Neural cell (in vitro differentiated cells): ENCODE data around the gene IL21.

Experiments used
- EP300 ChIP-seq: fragments of 450-650 bp; conservative IDR thresholded peaks from 2 replicates; pipeline ENCODE4 v1.6.1; 2014; ENCODE audit warnings: antibody characterized with exemption, mild to moderate bottlenecking, moderate library complexity; ENCODE audit not compliant: poor library complexity, severe bottlenecking
- EZH2 ChIP-seq: fragments of 200-600, 300-800 bp; shearing (Covaris generic), sonication (generic); IDR thresholded peaks from 2 replicates; pipeline ENCODE4 v1.6.1; 2014; ENCODE audit warnings: antibody characterized with exemption, low read length, borderline replicate concordance, mild to moderate bottlenecking; ENCODE audit not compliant: insufficient read depth, poor library complexity, severe bottlenecking
- MXI1 ChIP-seq: fragments of 450-650 bp; conservative IDR thresholded peaks from 2 replicates; pipeline ENCODE4 v1.6.1; 2014; ENCODE audit warnings: antibody characterized with exemption, mild to moderate bottlenecking; ENCODE audit not compliant: poor library complexity, severe bottlenecking
- POLR2AphosphoS5 ChIP-seq: IDR thresholded peaks from 2 replicates; pipeline ENCODE4 v1.6.1; 2012
- RAD21 ChIP-seq: fragments of 450-650 bp; conservative IDR thresholded peaks from 2 replicates; pipeline ENCODE4 v1.6.1; 2014; ENCODE audit warnings: antibody characterized with exemption, mild to moderate bottlenecking, moderate library complexity
- TF ChIP-seq, protein P1 (sequence below): fragments of 450-650 bp; IDR thresholded peaks from 2 replicates; pipeline ENCODE4 v1.5.1; 2014; ENCODE audit warnings: antibody characterized with exemption, mild to moderate bottlenecking, moderate library complexity; ENCODE audit not compliant: poor library complexity, severe bottlenecking
- TF ChIP-seq, protein P2 (sequence below): IDR thresholded peaks from 2 replicates; pipeline ENCODE4 v1.6.1; 2012; ENCODE audit warnings: borderline replicate concordance

DNA sequence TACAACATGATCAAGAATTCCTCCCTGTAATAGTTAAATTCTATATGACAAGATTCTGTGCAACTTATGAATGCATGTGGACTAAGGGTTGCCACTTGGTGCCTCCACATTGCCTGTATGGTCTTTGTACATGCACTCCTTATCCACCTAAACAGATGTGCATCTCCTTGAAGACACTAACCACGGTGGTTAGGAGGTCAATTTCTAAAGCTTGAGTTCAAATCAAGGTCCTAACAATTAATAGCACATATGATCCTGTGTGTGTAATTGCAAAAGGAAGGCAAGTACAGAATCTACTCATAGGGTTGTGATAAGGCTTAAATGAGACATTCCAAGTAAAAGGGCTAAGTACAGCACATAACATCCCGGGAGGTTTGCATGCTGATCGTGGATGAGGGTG, 1.5 kb upstream of the IL21 start:
- TF ChIP-seq, protein P1, sequence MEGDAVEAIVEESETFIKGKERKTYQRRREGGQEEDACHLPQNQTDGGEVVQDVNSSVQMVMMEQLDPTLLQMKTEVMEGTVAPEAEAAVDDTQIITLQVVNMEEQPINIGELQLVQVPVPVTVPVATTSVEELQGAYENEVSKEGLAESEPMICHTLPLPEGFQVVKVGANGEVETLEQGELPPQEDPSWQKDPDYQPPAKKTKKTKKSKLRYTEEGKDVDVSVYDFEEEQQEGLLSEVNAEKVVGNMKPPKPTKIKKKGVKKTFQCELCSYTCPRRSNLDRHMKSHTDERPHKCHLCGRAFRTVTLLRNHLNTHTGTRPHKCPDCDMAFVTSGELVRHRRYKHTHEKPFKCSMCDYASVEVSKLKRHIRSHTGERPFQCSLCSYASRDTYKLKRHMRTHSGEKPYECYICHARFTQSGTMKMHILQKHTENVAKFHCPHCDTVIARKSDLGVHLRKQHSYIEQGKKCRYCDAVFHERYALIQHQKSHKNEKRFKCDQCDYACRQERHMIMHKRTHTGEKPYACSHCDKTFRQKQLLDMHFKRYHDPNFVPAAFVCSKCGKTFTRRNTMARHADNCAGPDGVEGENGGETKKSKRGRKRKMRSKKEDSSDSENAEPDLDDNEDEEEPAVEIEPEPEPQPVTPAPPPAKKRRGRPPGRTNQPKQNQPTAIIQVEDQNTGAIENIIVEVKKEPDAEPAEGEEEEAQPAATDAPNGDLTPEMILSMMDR: no peak
- no peak for TF ChIP-seq POLR2AphosphoS5
- TF ChIP-seq EP300: no peak
- no peak for TF ChIP-seq MXI1
- TF ChIP-seq EZH2: no peak
- TF ChIP-seq, protein P2, sequence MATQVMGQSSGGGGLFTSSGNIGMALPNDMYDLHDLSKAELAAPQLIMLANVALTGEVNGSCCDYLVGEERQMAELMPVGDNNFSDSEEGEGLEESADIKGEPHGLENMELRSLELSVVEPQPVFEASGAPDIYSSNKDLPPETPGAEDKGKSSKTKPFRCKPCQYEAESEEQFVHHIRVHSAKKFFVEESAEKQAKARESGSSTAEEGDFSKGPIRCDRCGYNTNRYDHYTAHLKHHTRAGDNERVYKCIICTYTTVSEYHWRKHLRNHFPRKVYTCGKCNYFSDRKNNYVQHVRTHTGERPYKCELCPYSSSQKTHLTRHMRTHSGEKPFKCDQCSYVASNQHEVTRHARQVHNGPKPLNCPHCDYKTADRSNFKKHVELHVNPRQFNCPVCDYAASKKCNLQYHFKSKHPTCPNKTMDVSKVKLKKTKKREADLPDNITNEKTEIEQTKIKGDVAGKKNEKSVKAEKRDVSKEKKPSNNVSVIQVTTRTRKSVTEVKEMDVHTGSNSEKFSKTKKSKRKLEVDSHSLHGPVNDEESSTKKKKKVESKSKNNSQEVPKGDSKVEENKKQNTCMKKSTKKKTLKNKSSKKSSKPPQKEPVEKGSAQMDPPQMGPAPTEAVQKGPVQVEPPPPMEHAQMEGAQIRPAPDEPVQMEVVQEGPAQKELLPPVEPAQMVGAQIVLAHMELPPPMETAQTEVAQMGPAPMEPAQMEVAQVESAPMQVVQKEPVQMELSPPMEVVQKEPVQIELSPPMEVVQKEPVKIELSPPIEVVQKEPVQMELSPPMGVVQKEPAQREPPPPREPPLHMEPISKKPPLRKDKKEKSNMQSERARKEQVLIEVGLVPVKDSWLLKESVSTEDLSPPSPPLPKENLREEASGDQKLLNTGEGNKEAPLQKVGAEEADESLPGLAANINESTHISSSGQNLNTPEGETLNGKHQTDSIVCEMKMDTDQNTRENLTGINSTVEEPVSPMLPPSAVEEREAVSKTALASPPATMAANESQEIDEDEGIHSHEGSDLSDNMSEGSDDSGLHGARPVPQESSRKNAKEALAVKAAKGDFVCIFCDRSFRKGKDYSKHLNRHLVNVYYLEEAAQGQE: no peak
- TF ChIP-seq RAD21: no peak
